ENCODE measurements around the gene ARHGEF6.

The ARHGEF6 gene

GRCh38 chrX:136636121-136636520, 144.6 kb downstream of the ARHGEF6 start:
- DNase-seq: no peak

GRCh38 chrX:136635235-136635634, 145.5 kb downstream of the ARHGEF6 start:
- no peak for DNase-seq

- DNase-seq: no peak
These were observed 149.9 kb downstream of the ARHGEF6 start for GRCh38 chrX:136630881-136631280.

- no peak for DNase-seq
These were observed 151.5 kb downstream of the ARHGEF6 start for GRCh38 chrX:136629084-136629750.

- no peak for DNase-seq
These were observed 153.3 kb downstream of the ARHGEF6 start for GRCh38 chrX:136627409-136627808.

GRCh38 chrX:136626891-136627290, 153.8 kb downstream of the ARHGEF6 start:
- DNase-seq: no peak

GRCh38 chrX:136626237-136626636, 154.5 kb downstream of the ARHGEF6 start:
- DNase-seq: no peak

- DNase-seq: no peak
These were observed 155.5 kb downstream of the ARHGEF6 start for GRCh38 chrX:136625246-136625645.

- DNase-seq: no peak
These were observed 157.3 kb downstream of the ARHGEF6 start for GRCh38 chrX:136623396-136623795.

- DNase-seq: no peak
These were observed 158.2 kb downstream of the ARHGEF6 start for GRCh38 chrX:136622568-136622967.

GRCh38 chrX:136620780-136621179, 160.0 kb downstream of the ARHGEF6 start:
- DNase-seq: no peak

GRCh38 chrX:136619899-136620505, 160.7 kb downstream of the ARHGEF6 start:
- DNase-seq: no peak

- no peak for DNase-seq
These were observed 163.6 kb downstream of the ARHGEF6 start for GRCh38 chrX:136616987-136617685.
